K562 (cell line): Measurements from ENCODE around the gene TBC1D1. TPM values are rescaled to one million over a fixed set of nuclear protein-coding genes. Genes with fewer than 3 reads are reported as not detected.

Experiments
- ATAC-seq: fragments of 200-7000 bp; cut with Tn5 transposase; 3 replicates; pipeline ENCODE4 v1.9.1; 2020; ENCODE audit warnings: moderate library complexity
- BruUV-seq: library from RNA; stranded (reverse); fragments of 400-500 nt; replicated peaks from 2 replicates; lab custom pipeline; 2021; lab: Mats Ljungman, UMichigan
- CTCF ChIA-PET: fragments of 300-600 bp; formaldehyde crosslinking; extraction: SDS; loops from one replicate; lab custom pipeline; 2021; ENCODE audit warnings: low intra/inter-chr PET ratio; lab: Yijun Ruan, JAX
- POLR2A ChIA-PET: fragments of 300-600, 350-650 bp; sonication (Branson Sonifier 250); formaldehyde crosslinking; extraction: SDS; loops from one replicate; lab custom pipeline; 2021; ENCODE audit warnings: antibody characterized with exemption, inconsistent platforms; lab: Yijun Ruan, JAX
- DNase-seq, 4 experiments: peaks; one replicate each; pipeline versions ENCODE4 v3.0.0 to v3.0.0-alpha.2; 2011 to 2018; ENCODE audit warnings: low spot score in 3 of 4, mixed read lengths in 3 of 4; ENCODE audit errors: extremely low read depth in 1 of 4
- FAIRE-seq: peaks from 2 replicates; lab custom pipeline; 2011; peaks lifted over from hg19 to GRCh38; lab: Jason Lieb, UNC
- H2AFZ ChIP-seq: 2 replicates; pipeline ENCODE4 v1.6.0; 2011; ENCODE audit warnings: low read depth, low read length, control low read depth, inconsistent platforms
- H3K27ac ChIP-seq: fragments of 200-600 bp; 3 replicates; pipeline ENCODE4 v1.8.0; 2011; ENCODE audit warnings: low read depth, mild to moderate bottlenecking, control low read depth, inconsistent platforms, low read length, moderate library complexity, mixed read lengths; ENCODE audit errors: extremely low read depth
- H3K27me3 ChIP-seq, 2 experiments: fragments of 300-600 bp in 1 of 2; 2 replicates in 1 of 2; 3 replicates in 1 of 2; pipeline versions ENCODE4 v1.6.0 to v1.8.0; 2011; ENCODE audit warnings: inconsistent platforms in 2 of 2, low read length in 2 of 2, mild to moderate bottlenecking in 1 of 2, mixed read lengths in 1 of 2, moderate library complexity in 1 of 2; ENCODE audit not compliant: control insufficient read depth in 2 of 2, insufficient read depth in 2 of 2
- H3K36me3 ChIP-seq: fragments of 300-600 bp; 3 replicates; pipeline ENCODE4 v1.8.0; 2011; ENCODE audit warnings: mild to moderate bottlenecking, low read length, inconsistent platforms; ENCODE audit not compliant: control insufficient read depth, insufficient read depth
- H3K4me1 ChIP-seq, 2 experiments: fragments of 200-600 bp in 1 of 2; replicated peaks in 1 of 2; 2 replicates in 1 of 2; 3 replicates in 1 of 2; pipeline versions ENCODE4 v1.5.1 to v1.8.0; 2011; ENCODE audit warnings: inconsistent platforms in 2 of 2, low read length in 2 of 2, mild to moderate bottlenecking in 1 of 2, mixed read lengths in 1 of 2, moderate library complexity in 1 of 2; ENCODE audit not compliant: control insufficient read depth in 2 of 2, insufficient read depth in 2 of 2
- H3K4me2 ChIP-seq: 2 replicates; pipeline ENCODE4 v1.6.1; 2011; ENCODE audit warnings: low read length, control low read depth, inconsistent platforms, mixed read lengths; ENCODE audit not compliant: insufficient read depth
- H3K4me3 ChIP-seq: fragments of 200-600 bp; sonication (generic), shearing (Covaris generic); 2 replicates; pipeline ENCODE4 v1.5.1; 2016; ENCODE audit warnings: control low read depth, inconsistent platforms
- H3K79me2 ChIP-seq: fragments of 200-600 bp; 3 replicates; pipeline ENCODE4 v1.8.0; 2011; ENCODE audit warnings: low read length, inconsistent platforms; ENCODE audit not compliant: control insufficient read depth, insufficient read depth
- H3K9ac ChIP-seq, 2 experiments: 2 replicates each; pipeline versions ENCODE4 v1.6.0 to v1.6.1; 2011; ENCODE audit warnings: low read depth in 2 of 2, low read length in 2 of 2, control low read depth in 1 of 2, inconsistent platforms in 1 of 2, mild to moderate bottlenecking in 1 of 2, mixed read lengths in 1 of 2; ENCODE audit not compliant: insufficient read depth in 1 of 2
- H3K9me1 ChIP-seq: one replicate; pipeline ENCODE4 v1.6.0; 2011; ENCODE audit warnings: inconsistent platforms, mild to moderate bottlenecking, low read length, moderate library complexity; ENCODE audit not compliant: control insufficient read depth, insufficient read depth
- H3K9me3 ChIP-seq: replicated peaks from 2 replicates; pipeline ENCODE4 v1.5.1; 2011; ENCODE audit warnings: low read depth, low read length, inconsistent platforms; ENCODE audit not compliant: control insufficient read depth, insufficient read depth
- H4K20me1 ChIP-seq: replicated peaks from 2 replicates; pipeline ENCODE4 v1.6.1; 2011; ENCODE audit warnings: low read length, inconsistent platforms, mixed read lengths; ENCODE audit not compliant: control insufficient read depth, insufficient read depth
- CREB1 ChIP-seq, 2 experiments: sonication (generic) in 1 of 2; formaldehyde crosslinking in 1 of 2; IDR thresholded peaks; 2 replicates each; pipeline versions ENCODE4 v1.6.1 to v1.8.0; 2012 to 2022; ENCODE audit warnings: inconsistent platforms in 1 of 2, mild to moderate bottlenecking in 1 of 2, missing genetic modification reagents in 1 of 2, moderate library complexity in 1 of 2
- E2F8 ChIP-seq: fragments of 450-650 bp; IDR thresholded peaks from 2 replicates; pipeline ENCODE4 v1.7.1; 2018; ENCODE audit warnings: mild to moderate bottlenecking, low read depth; ENCODE audit not compliant: partially characterized antibody
- GATAD2A ChIP-seq: fragments of 450-650 bp; IDR thresholded peaks from 2 replicates; pipeline ENCODE4 v1.6.1; 2017
- GTF3C2 ChIP-seq: IDR thresholded peaks from 3 replicates; pipeline ENCODE4 v1.6.1; 2011; ENCODE audit warnings: borderline replicate concordance, mild to moderate bottlenecking, moderate library complexity; ENCODE audit not compliant: insufficient read length; ENCODE audit errors: extremely low read depth
- HSF4 ChIP-seq: fragments of 250-450 bp; sonication (Bioruptor Pico); IDR thresholded peaks from 2 replicates; pipeline ENCODE4 v2.1.2; 2022; ENCODE audit warnings: mild to moderate bottlenecking, moderate library complexity, borderline replicate concordance
- NR2C1 ChIP-seq, 2 experiments: fragments of 450-650 bp; IDR thresholded peaks; 2 replicates each; pipeline ENCODE4 v1.6.1; 2017; ENCODE audit warnings: mild to moderate bottlenecking in 2 of 2, antibody characterized with exemption in 1 of 2, inconsistent platforms in 1 of 2, missing compliant biosample characterization in 1 of 2, missing genetic modification characterization in 1 of 2
- PHF21A ChIP-seq: fragments of 450-650 bp; IDR thresholded peaks from 2 replicates; pipeline ENCODE4 v1.6.1; 2017; ENCODE audit warnings: low read depth, borderline replicate concordance
- SRSF3 ChIP-seq: fragments of 200-400 bp; formaldehyde crosslinking; IDR thresholded peaks from 2 replicates; pipeline ENCODE4 v1.6.1; 2016; ENCODE audit warnings: mild to moderate bottlenecking, low read length, moderate library complexity; ENCODE audit not compliant: insufficient read depth
- ZNF583 ChIP-seq: fragments of 250-450 bp; sonication (Bioruptor Pico); IDR thresholded peaks from 2 replicates; pipeline ENCODE4 v1.4.0; 2020
- ZNF778 ChIP-seq: fragments of 450-650 bp; formaldehyde crosslinking; IDR thresholded peaks from 2 replicates; pipeline ENCODE4 v1.4.0; 2020; ENCODE audit warnings: mild to moderate bottlenecking, moderate library complexity
- WGBS: fragments of 100-300 bp; shearing (Covaris generic); methylation state at CpG from one replicate; pipeline ENCODE4 v1.1.6; 2016; ENCODE audit warnings: low coverage, mixed read lengths; ENCODE audit not compliant: insufficient coverage; ENCODE audit errors: missing lambda C conversion rate; 5-methylcytosine and 5-hydroxymethylcytosine counted together
- in situ Hi-C: fragments of 300-500 bp; cut with MboI; formaldehyde crosslinking; loops from 4 replicates; pipeline ENCODE4 v1.15.0; 2018; ENCODE audit warnings: inconsistent platforms, mixed read lengths
- intact Hi-C: fragments of 100-400 bp; cut with micrococcal nuclease; formaldehyde crosslinking; loops from 2 replicates; pipeline ENCODE4 v1.14.2; 2022
- polyA plus RNA-seq, 8 experiments: library from polyadenylated mRNA; depleted of rRNA in 4 of 8; stranded (reverse) in 5 of 8; unstranded in 3 of 8; fragments of >200 nt; fragmentation: Nextera tagmentation in 2 of 8; fragmentation: Illumina TruSeq in 1 of 8; extraction: Ambion mirVana in 2 of 8; extraction: Trizol in 1 of 8; gene quantifications; 2 replicates each; pipeline versions ENCODE4 v1.2.1 to v1.2.3, GENCODE V29; 2011 to 2014; ENCODE audit warnings: inconsistent platforms in 1 of 8, missing spikeins in 1 of 8
- total RNA-seq, 7 experiments: library from RNA; depleted of rRNA in 6 of 7; stranded (reverse); fragments of >200 nt in 6 of 7; fragmentation: Illumina TruSeq in 2 of 7; extraction: Trizol in 2 of 7; gene quantifications; 2 replicates each; pipeline versions ENCODE4 v1.2.1 to v1.2.3, GENCODE V29; 2011 to 2021; ENCODE audit warnings: low replicate concordance in 1 of 7
- TF ChIP-seq, protein P1 (sequence below): fragments of 250-450 bp; sonication (Bioruptor Pico); IDR thresholded peaks from 2 replicates; pipeline ENCODE4 v1.8.0; 2022; ENCODE audit warnings: moderate library complexity, mild to moderate bottlenecking, inconsistent platforms

Gene TBC1D1
- total and polyA plus RNA-seq, 9 of the 15 experiments (the other 6 are each of a cell fraction or from before 2014, with no cell fraction given) = 0.59 to 14.2 (median 8.8) TPM

DNA sequence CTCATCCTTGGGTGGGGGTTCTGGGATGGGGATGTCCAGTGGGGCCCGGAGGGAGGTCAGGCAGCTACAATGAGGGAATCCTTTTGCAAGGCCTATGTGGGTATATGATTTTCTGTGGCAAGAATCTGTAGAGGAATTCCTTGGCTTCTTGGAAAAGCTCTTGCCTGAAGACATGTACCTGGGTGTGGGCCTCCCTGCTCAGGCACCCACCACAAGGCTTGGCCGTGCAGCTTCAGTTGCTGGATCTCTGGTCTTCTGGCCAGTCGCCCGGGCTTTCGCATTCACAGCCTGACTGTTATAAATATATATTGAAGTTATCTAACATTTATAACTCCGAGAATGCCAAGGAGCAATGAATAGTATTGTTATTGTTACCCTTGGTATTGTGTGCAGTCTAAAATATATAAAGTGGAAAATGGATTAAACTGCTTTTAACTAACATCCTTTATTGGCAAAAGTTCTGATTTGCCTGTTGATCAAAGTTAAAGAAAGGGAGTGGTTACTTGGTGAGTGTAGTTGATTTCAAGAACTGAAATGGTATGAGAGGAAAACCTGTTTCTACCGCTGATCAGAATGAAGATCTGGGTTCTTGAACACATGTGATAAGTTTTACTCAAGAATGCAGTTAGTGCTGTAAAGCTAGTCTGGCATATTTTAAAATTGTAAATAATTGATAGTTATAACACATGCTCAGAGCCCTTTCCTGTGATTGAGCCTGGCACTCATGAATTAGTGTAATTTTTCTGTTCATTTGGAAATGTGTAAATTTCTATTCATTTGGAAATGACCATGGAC is 105.3 kb downstream of the TBC1D1 start:
- intact Hi-C loops (no loop called here), in situ Hi-C loops (no loop called here)
- H2AFZ ChIP-seq = no peak overlapping the region
- H3K27me3 ChIP-seq = peaks cover 12 to 14% of the 10 kb centered on the region in 2 experiments; a peak in 4 of 5 replicates
- H3K27ac ChIP-seq = no peak overlapping the region
- 27% methylated on average over 7 of the region's 7 CpGs for WGBS
- BruUV-seq = no TSS peak
- H3K9me1 ChIP-seq = no peaks in the 10 kb centered on the region
- H3K4me3 ChIP-seq = no peak overlapping the region
- peaks cover 3 to 7% of the 10 kb centered on the region in 2 experiments; a peak in 3 of 5 replicates for H3K4me1 ChIP-seq
- H3K79me2 ChIP-seq = no peaks in the 10 kb centered on the region
- no peak overlapping the region for H3K4me2 ChIP-seq
- TF ChIP-seq, protein P1, sequence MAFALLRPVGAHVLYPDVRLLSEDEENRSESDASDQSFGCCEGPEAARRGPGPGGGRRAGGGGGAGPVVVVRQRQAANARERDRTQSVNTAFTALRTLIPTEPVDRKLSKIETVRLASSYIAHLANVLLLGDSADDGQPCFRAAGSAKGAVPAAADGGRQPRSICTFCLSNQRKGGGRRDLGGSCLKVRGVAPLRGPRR = no peak
- TF ChIP-seq SRSF3 (no peak), HSF4 (CRISPR knock-in tag) (no peak), GATAD2A (no peak), PHF21A (no peak), ZNF583 (CRISPR knock-in tag) (no peak), ZNF778 (no peak), E2F8 (no peak), GTF3C2 (no peak), CREB1 (IDR thresholded peaks at IDR 0.05) (no peak), CREB1 (CRISPR knock-in tag; IDR thresholded peaks at IDR 0.05) (no peak), NR2C1 (IDR thresholded peaks at IDR 0.05) (no peak), NR2C1 (tag; IDR thresholded peaks at IDR 0.05) (no peak)
- no peak for DNase-seq
- FAIRE-seq = no peak
- ChIA-PET POLR2A (interaction anchor here (0.6 kb wide), 1 partner anchor 799 kb away, joined by 3 read pairs; no protein-coding TSS in a partner anchor), CTCF (no interaction called here)
- H4K20me1 ChIP-seq = peaks cover 6% of the 10 kb centered on the region; the same call in 1 of the 2 replicates
- no peak overlapping the region for H3K9ac ChIP-seq
- H3K9me3 ChIP-seq = no peaks in the 10 kb centered on the region
- ATAC-seq = no peak
- H3K36me3 ChIP-seq = no peaks in the 10 kb centered on the region
